Ishikawa (cell line): ENCODE measurements around the gene ATRNL1.

Experiments used
- CEBPB ChIP-seq: IDR thresholded peaks from 2 replicates; pipeline ENCODE4 v1.6.1; 2012
- CREB1 ChIP-seq: IDR thresholded peaks from 2 replicates; pipeline ENCODE4 v1.6.1; 2012; ENCODE audit warnings: low read depth
- EGR1 ChIP-seq: IDR thresholded peaks from 2 replicates; pipeline ENCODE4 v1.6.1; 2012
- EP300 ChIP-seq: IDR thresholded peaks from 2 replicates; pipeline ENCODE4 v1.6.1; 2012; ENCODE audit warnings: borderline replicate concordance
- FOXM1 ChIP-seq: IDR thresholded peaks from 2 replicates; pipeline ENCODE4 v1.6.1; 2012; ENCODE audit warnings: low read depth, borderline replicate concordance
- NFIC ChIP-seq: IDR thresholded peaks from 2 replicates; pipeline ENCODE4 v1.6.1; 2012
- RAD21 ChIP-seq: IDR thresholded peaks from 2 replicates; pipeline ENCODE4 v1.6.1; 2012; ENCODE audit warnings: low read depth
- REST ChIP-seq: IDR thresholded peaks from 2 replicates; pipeline ENCODE4 v1.6.1; 2012; ENCODE audit warnings: low read depth, mild to moderate bottlenecking
- TAF1 ChIP-seq: IDR thresholded peaks from 2 replicates; pipeline ENCODE4 v1.6.1; 2012; ENCODE audit warnings: low read depth, mild to moderate bottlenecking
- TCF12 ChIP-seq: IDR thresholded peaks from 2 replicates; pipeline ENCODE4 v1.6.1; 2012; ENCODE audit warnings: low read depth
- TEAD4 ChIP-seq: IDR thresholded peaks from 2 replicates; pipeline ENCODE4 v1.6.1; 2012
- YY1 ChIP-seq: IDR thresholded peaks from 2 replicates; pipeline ENCODE4 v1.6.1; 2012; ENCODE audit warnings: low read depth
- ZBTB7A ChIP-seq: IDR thresholded peaks from 2 replicates; pipeline ENCODE4 v1.6.1; 2012; ENCODE audit warnings: low read depth
- TF ChIP-seq, protein P1 (sequence below): IDR thresholded peaks from 2 replicates; pipeline ENCODE4 v1.6.1; 2012
- TF ChIP-seq, protein P2 (sequence below): IDR thresholded peaks from 2 replicates; pipeline ENCODE4 v1.6.1; 2012

ATRNL1 gene

DNA sequence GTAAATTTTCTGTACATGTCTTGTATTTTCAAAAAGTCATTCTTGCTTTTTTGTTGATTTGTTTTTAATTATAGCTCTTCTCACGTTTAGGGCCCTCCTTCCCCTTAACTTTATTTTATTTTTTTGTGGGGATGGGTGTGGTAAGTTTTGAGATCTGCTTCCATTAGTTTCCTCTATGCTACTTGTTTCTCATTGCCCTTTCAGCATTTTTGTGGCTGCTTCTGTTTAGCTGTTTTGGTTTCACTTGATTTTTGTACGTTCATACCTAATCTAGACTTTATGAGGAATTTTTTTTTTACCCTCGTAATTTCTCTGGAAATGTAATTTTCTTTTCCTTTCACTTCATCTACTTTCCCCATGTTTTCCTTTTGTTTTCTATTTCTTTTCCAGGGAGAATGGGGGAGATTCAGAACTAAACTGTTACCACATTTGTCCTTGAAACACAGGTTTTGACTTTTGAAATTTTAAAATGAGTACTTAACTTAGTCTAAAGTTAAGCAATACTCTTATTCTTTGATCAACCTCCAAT is 80.8 kb downstream of the ATRNL1 start:
- no peak for TF ChIP-seq YY1
- TF ChIP-seq NFIC = no peak
- TF ChIP-seq REST = no peak
- TF ChIP-seq TEAD4 = no peak
- no peak for TF ChIP-seq TAF1
- no peak for TF ChIP-seq ZBTB7A
- TF ChIP-seq CEBPB = no peak

- no peak for TF ChIP-seq TAF1
- TF ChIP-seq REST = no peak
- TF ChIP-seq CEBPB = no peak
- TF ChIP-seq ZBTB7A = no peak
- TF ChIP-seq FOXM1 = no peak
- TF ChIP-seq NFIC = no peak
- TF ChIP-seq TCF12 = no peak
- no peak for TF ChIP-seq CREB1
- TF ChIP-seq, protein P1, sequence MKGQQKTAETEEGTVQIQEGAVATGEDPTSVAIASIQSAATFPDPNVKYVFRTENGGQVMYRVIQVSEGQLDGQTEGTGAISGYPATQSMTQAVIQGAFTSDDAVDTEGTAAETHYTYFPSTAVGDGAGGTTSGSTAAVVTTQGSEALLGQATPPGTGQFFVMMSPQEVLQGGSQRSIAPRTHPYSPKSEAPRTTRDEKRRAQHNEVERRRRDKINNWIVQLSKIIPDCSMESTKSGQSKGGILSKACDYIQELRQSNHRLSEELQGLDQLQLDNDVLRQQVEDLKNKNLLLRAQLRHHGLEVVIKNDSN = no peak
- TF ChIP-seq, protein P2, sequence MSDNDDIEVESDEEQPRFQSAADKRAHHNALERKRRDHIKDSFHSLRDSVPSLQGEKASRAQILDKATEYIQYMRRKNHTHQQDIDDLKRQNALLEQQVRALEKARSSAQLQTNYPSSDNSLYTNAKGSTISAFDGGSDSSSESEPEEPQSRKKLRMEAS = no peak
- TF ChIP-seq TEAD4 = no peak
- no peak for TF ChIP-seq RAD21
- no peak for TF ChIP-seq YY1
- no peak for TF ChIP-seq EGR1
- no peak for TF ChIP-seq EP300
Measured at GRCh38 chr10:115209133-115209532, 116.0 kb downstream of the ATRNL1 start.

DNA sequence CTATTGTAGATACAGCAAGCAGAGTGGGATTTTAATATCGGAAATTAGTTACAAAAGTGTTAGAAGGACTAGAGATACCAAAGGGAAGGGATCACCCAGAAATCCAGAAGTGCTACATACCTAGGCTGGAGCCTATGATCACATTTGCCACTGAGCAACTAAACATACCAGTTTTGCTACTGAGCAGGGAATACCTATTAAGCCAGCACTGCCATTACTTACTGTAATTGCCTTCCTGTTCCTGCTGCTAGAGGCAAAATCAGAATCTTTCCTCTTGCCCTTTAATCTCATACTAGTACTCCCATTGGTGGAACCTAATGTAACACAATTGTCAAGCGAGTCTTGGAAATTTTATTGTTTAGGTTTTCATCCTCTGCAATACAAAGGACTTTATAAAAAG is 121.7 kb downstream of the ATRNL1 start:
- TF ChIP-seq EP300 (no peak), CREB1 (no peak), YY1 (no peak)

- TF ChIP-seq EP300 (no peak), NFIC (no peak)
- TF ChIP-seq, protein P1 = no peak
- TF ChIP-seq, protein P2 = no peak
Measured at GRCh38 chr10:115219203-115219602, 126.0 kb downstream of the ATRNL1 start.

GRCh38 chr10:115222039-115222438 is 128.9 kb downstream of the ATRNL1 start:
- TF ChIP-seq EGR1 = no peak
- TF ChIP-seq REST = no peak
- TF ChIP-seq NFIC = no peak
- TF ChIP-seq TCF12 = no peak
- TF ChIP-seq FOXM1 = no peak
- TF ChIP-seq, protein P1 = no peak
- TF ChIP-seq, protein P2 = no peak
- TF ChIP-seq EP300 = no peak
- TF ChIP-seq CEBPB = no peak
- TF ChIP-seq YY1 = no peak
- TF ChIP-seq CREB1 = no peak
